ENCODE measurements around the gene CHCHD6. TPM values are rescaled to one million over a fixed set of nuclear protein-coding genes. Genes with fewer than 3 reads are reported as not detected.

CHCHD6 gene
- total and polyA plus RNA-seq, 12 donors: 10.6 to 22.5 (median 17.6) TPM

- no peaks in the 10 kb centered on the region for H3K36me3 ChIP-seq (replicated peaks in 1 of 2)
- intact Hi-C loops (cut with DNase I): no loop called here
- TF ChIP-seq POLR2A (IDR thresholded peaks at IDR 0.05) (no peak), CTCF (IDR thresholded peaks at IDR 0.05) (no peak)
- H3K4me1 ChIP-seq (replicated peaks in 1 of 2): peaks cover 14 to 23% of the 10 kb centered on the region in 2 donors
- WGBS, 4 donors: 81 to 98% (median 85%) methylated on average over 9 to 10 of the region's 10 CpGs
- H3K27me3 ChIP-seq: no peaks in the 10 kb centered on the region
- H3K4me3 ChIP-seq: no peak overlapping the region
- no peaks in the 10 kb centered on the region for H3K9me3 ChIP-seq (replicated peaks in 1 of 3)
- H3K27ac ChIP-seq: no peak overlapping the region
- peak in 1 of 7 donors; percentile 64 for DNase-seq
These were observed 255.3 kb downstream of the CHCHD6 start for GRCh38 chr3:126959136-126959920.

- no peaks in the 10 kb centered on the region for H3K36me3 ChIP-seq (replicated peaks in 1 of 2)
- no peaks in the 10 kb centered on the region for H3K9me3 ChIP-seq (replicated peaks in 1 of 3)
- H3K4me3 ChIP-seq: no peak overlapping the region
- TF ChIP-seq POLR2A (IDR thresholded peaks at IDR 0.05): no peak
- TF ChIP-seq CTCF (IDR thresholded peaks at IDR 0.05): peak in 4 of 6 experiments; percentile 8 to 41 (median 25)
- peaks cover 14 to 23% of the 10 kb centered on the region in 2 donors for H3K4me1 ChIP-seq (replicated peaks in 1 of 2)
- peak overlapping the region in 2 of 5 donors; percentile 49 to 79 for H3K27ac ChIP-seq
- WGBS, 4 donors: 78 to 82% (median 81%) methylated on average over 15 to 17 of the region's 17 CpGs
- no peaks in the 10 kb centered on the region for H3K27me3 ChIP-seq
- DNase-seq: no peak
- intact Hi-C loops (cut with DNase I): no loop called here
These were observed 256.0 kb downstream of the CHCHD6 start for GRCh38 chr3:126959921-126960603.

- no peak overlapping the region for H3K4me3 ChIP-seq
- H3K9me3 ChIP-seq (replicated peaks in 1 of 3): no peaks in the 10 kb centered on the region
- H3K36me3 ChIP-seq (replicated peaks in 1 of 2): no peaks in the 10 kb centered on the region
- TF ChIP-seq CTCF (IDR thresholded peaks at IDR 0.05) (no peak), POLR2A (IDR thresholded peaks at IDR 0.05) (no peak)
- no peaks in the 10 kb centered on the region for H3K27me3 ChIP-seq
- peaks cover 14 to 23% of the 10 kb centered on the region in 2 donors for H3K4me1 ChIP-seq (replicated peaks in 1 of 2)
- intact Hi-C loops (cut with DNase I): no loop called here
- peak in 6 of 7 donors; percentile 44 to 72 (median 56) for DNase-seq
- 44 to 58% (median 54%) methylated on average over 10 to 17 of the region's 17 CpGs for WGBS, 4 donors
- H3K27ac ChIP-seq: peak overlapping the region in 4 of 5 donors; percentile 34 to 79 (median 46)
These were observed 256.6 kb downstream of the CHCHD6 start for GRCh38 chr3:126960604-126960995.

- no peaks in the 10 kb centered on the region for H3K9me3 ChIP-seq (replicated peaks in 1 of 3)
- DNase-seq: peak; percentile 69 to 92 (median 89)
- peaks cover 14 to 23% of the 10 kb centered on the region in 2 donors for H3K4me1 ChIP-seq (replicated peaks in 1 of 2)
- intact Hi-C loops (cut with DNase I): no loop called here
- 41 to 53% (median 48%) methylated on average over 5 to 8 of the region's 8 CpGs for WGBS, 4 donors
- TF ChIP-seq CTCF (IDR thresholded peaks at IDR 0.05): peak in 1 of 6 experiments; percentile 6
- TF ChIP-seq POLR2A (IDR thresholded peaks at IDR 0.05): no peak
- no peak overlapping the region for H3K4me3 ChIP-seq
- peak overlapping the region in 4 of 5 donors; percentile 34 to 79 (median 52) for H3K27ac ChIP-seq
- no peaks in the 10 kb centered on the region for H3K36me3 ChIP-seq (replicated peaks in 1 of 2)
- H3K27me3 ChIP-seq: no peaks in the 10 kb centered on the region
These were observed 257.3 kb downstream of the CHCHD6 start for GRCh38 chr3:126961191-126961790.

Measured in adrenal gland (tissue), 12 donors.